ENCODE results near the gene KPNA6.

DNA sequence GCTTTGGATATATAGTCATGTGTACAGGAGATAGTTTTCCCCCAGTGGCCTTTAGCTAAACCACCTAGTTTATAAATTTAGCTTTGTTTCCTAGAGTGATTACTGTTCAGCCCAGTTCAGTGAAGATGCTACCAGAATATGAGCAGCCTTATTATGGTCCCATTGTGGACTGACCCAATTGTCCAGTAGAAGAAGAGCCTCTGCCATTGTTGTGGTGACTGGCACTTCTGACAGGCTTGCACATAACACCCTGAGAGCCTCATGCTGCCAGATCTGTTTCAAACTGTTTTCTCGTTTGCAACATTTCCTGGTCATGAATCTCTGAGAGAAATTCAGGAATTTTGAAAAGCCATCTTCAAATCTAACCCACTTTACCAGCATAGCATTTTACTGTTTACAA lies 20.6 kb downstream of the KPNA6 start:
- TF ChIP-seq CTCF (IDR thresholded peaks at IDR 0.05; ENCODE audit: insufficient read depth, low read length, poor library complexity, severe bottlenecking) = no peak
- TF ChIP-seq EZH2phosphoT487 (conservative IDR thresholded peaks at IDR 0.05; ENCODE audit: low read length) = no peak

All from SU-DHL-6 (cell line).